Fibroblast of villous mesenchyme (primary cell): ENCODE data around the gene DOCK4. TPM values are rescaled to one million over a fixed set of nuclear protein-coding genes. Genes with fewer than 3 reads are reported as not detected.

Experiments used
- DNase-seq: peaks from one replicate; pipeline ENCODE4 v3.0.0-alpha.2; 2010; ENCODE audit warnings: low read depth
- H3K4me3 ChIP-seq: 2 replicates; pipeline ENCODE4 v1.5.1; 2011; ENCODE audit warnings: low read depth, mild to moderate bottlenecking, low read length
- total RNA-seq: library from RNA; depleted of rRNA; stranded (reverse); fragments of >200 nt; gene quantifications from 2 replicates; pipeline ENCODE4 v1.2.3, GENCODE V29; 2012
- TF ChIP-seq, protein P1 (sequence below): IDR thresholded peaks from 2 replicates; pipeline ENCODE4 v1.5.1; 2012; ENCODE audit warnings: low read depth, mild to moderate bottlenecking, low read length; ENCODE audit not compliant: insufficient read depth

Gene DOCK4
- total RNA-seq, 1 donor = 43.6 TPM

- H3K4me3 ChIP-seq = no peak overlapping the region
- TF ChIP-seq, protein P1, sequence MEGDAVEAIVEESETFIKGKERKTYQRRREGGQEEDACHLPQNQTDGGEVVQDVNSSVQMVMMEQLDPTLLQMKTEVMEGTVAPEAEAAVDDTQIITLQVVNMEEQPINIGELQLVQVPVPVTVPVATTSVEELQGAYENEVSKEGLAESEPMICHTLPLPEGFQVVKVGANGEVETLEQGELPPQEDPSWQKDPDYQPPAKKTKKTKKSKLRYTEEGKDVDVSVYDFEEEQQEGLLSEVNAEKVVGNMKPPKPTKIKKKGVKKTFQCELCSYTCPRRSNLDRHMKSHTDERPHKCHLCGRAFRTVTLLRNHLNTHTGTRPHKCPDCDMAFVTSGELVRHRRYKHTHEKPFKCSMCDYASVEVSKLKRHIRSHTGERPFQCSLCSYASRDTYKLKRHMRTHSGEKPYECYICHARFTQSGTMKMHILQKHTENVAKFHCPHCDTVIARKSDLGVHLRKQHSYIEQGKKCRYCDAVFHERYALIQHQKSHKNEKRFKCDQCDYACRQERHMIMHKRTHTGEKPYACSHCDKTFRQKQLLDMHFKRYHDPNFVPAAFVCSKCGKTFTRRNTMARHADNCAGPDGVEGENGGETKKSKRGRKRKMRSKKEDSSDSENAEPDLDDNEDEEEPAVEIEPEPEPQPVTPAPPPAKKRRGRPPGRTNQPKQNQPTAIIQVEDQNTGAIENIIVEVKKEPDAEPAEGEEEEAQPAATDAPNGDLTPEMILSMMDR = no peak
- no peak for DNase-seq
Measured at GRCh38 chr7:111730057-111730456, 476.1 kb downstream of the DOCK4 start.

- TF ChIP-seq, protein P1 = no peak
- no peak overlapping the region for H3K4me3 ChIP-seq
- no peak for DNase-seq
Measured at GRCh38 chr7:111729483-111729882, 476.7 kb downstream of the DOCK4 start.

DNA sequence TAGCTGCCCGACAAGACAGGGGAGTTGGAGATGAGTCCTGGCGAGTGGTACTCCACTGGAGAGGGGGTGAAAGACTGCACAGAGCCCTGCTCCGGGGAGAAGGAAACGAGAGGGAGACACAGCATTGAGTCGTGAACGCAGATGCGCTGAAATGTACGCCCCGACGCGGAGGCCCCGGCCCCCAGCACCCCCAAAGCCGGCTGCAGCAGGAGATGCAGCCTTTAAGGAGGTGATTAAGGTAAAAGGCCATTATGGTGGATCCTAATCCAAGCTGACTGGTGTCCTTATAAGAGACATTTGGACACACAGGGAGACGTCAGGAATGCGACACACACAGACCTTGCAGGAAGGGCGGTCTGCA is 477.6 kb downstream of the DOCK4 start:
- no peak overlapping the region for H3K4me3 ChIP-seq
- TF ChIP-seq, protein P1 = no peak
- DNase-seq = no peak

- TF ChIP-seq, protein P1 = no peak
- DNase-seq = no peak
- no peak overlapping the region for H3K4me3 ChIP-seq
Measured at GRCh38 chr7:111727905-111728634, 478.1 kb downstream of the DOCK4 start.

DNA sequence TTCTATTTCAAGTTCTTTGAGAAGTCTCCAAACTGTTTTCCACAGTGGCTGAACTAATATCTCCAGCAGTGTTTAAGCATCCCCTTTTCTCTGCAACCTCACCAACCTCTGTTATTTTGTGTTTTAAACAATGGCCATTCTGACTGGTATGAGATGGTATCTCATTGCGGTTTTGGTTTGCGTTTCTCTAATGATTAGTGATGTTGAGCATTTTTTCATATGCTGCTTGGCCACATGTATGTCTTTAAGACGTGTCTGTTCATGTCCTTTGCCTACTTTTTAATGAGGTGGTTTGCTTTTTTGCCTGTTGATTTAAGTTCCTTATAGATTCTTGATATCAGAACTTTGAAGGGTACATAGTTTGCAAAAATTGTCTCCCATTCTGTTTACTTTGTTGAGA is 487.3 kb downstream of the DOCK4 start:
- no peak for DNase-seq
- no peak overlapping the region for H3K4me3 ChIP-seq
- TF ChIP-seq, protein P1 = no peak

DNA sequence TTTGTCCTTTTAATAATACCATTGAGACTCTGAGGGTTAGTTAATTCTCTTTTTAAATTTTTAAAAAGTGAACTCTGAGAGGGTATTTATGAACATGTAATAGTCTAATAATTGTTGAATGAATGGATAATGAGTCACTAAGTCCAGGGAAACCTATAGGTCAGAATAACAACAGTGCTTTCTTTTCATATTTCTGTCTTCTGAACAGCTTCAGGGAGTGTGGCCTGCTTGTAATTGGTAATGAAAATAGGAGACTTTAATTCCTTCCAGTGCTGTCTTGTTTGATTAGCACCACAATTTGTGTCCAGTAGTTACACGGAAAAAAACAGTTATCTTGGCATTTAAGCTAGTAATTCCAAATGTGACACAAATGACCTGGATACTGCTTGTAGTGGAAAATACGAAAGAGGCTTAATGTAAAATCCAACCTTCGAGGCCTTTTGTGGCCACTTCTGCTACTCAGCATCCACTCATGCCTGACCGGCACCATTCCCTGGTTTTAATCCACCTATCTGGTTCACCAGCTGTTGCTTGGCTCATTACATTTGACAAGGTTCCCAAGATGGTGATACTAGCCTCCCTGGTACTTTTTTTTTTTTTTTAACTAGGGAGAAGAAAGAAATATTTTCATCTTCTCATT is 494.7 kb downstream of the DOCK4 start:
- TF ChIP-seq, protein P1 = no peak
- no peak overlapping the region for H3K4me3 ChIP-seq
- no peak for DNase-seq
